ENCODE results near the gene R3HCC1L. TPM values are rescaled to one million over a fixed set of nuclear protein-coding genes. Genes with fewer than 3 reads are reported as not detected.

Gene R3HCC1L
- total RNA-seq, 2 donors from 2014 or later, result 18.4 to 24.0 TPM

DNA sequence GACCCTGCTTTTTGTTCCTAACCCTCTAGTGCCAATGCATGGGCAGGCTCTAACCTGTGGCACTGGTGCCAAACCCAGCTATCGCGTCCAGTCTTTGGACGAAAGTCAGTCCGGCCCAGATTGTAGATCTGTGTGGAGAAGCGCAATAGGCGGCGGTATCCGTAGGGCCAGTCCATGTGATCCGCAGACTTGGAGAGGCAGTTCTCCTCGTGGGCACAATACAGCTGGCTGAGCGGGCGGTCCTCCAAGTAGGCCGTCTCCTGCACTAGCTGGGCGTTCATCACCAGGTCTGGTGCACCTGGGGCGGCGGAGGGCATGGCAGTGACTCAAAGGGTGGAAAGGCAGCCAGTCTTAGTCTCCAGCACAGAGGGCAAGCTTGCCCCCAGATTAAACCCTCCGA, 119.0 kb downstream of the R3HCC1L start:
- Mint-ChIP-seq H3K36me3 (ENCODE audit: insufficient read depth in 2 of 2) (no peaks in the 10 kb centered on the region), H3K4me3 (no peak overlapping the region), H3K4me1 (ENCODE audit: low read depth) (no peaks in the 10 kb centered on the region), H3K27me3 (ENCODE audit: low read depth) (no peaks in the 10 kb centered on the region), H3K27ac (no peak overlapping the region), H3K9me3 (no peaks in the 10 kb centered on the region)
- ATAC-seq (replicated peaks in 1 of 2), result no peak
- DNase-seq, result no peak

DNA sequence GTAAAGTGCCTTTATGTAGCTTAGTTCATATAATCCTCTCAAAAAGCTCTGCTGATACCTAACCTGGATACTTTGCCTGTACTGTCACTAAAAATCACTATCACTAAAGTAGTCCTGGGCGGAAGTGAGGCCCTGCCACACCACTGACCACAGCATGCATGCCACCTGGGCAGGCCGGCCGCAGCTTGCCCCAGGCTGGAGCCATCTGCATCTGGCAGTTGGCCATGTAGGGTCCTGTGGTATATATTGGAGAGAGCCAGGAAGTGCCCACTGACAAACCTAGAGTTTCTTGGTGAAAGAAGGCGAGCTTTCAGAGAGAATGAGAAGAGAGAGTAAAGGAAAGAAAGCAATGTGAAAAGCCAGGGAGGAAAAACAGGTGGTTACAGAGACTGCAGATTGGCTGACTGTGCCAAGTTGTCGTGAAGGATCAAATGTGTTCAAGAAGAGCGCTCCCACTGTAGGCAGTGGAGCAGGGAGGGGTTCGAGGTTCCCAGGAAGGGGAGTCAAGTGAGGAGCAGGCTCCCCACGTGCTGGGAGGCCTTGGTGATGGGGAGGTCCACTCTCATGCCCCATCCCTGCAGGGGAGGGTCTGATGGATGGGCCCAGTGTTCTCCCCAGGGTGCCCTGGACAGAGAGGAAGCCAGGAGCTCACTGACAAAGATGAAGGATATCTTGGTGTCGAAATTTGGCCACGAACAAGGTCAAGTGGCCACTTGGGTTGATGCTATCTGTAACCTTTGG, 119.9 kb downstream of the R3HCC1L start:
- Mint-ChIP-seq H3K36me3 (ENCODE audit: insufficient read depth in 2 of 2) (no peaks in the 10 kb centered on the region), H3K27me3 (ENCODE audit: low read depth) (no peaks in the 10 kb centered on the region), H3K27ac (no peak overlapping the region), H3K4me3 (no peak overlapping the region), H3K4me1 (ENCODE audit: low read depth) (no peaks in the 10 kb centered on the region), H3K9me3 (no peaks in the 10 kb centered on the region)
- no peak for ATAC-seq (replicated peaks in 1 of 2)
- DNase-seq, result no peak

DNA sequence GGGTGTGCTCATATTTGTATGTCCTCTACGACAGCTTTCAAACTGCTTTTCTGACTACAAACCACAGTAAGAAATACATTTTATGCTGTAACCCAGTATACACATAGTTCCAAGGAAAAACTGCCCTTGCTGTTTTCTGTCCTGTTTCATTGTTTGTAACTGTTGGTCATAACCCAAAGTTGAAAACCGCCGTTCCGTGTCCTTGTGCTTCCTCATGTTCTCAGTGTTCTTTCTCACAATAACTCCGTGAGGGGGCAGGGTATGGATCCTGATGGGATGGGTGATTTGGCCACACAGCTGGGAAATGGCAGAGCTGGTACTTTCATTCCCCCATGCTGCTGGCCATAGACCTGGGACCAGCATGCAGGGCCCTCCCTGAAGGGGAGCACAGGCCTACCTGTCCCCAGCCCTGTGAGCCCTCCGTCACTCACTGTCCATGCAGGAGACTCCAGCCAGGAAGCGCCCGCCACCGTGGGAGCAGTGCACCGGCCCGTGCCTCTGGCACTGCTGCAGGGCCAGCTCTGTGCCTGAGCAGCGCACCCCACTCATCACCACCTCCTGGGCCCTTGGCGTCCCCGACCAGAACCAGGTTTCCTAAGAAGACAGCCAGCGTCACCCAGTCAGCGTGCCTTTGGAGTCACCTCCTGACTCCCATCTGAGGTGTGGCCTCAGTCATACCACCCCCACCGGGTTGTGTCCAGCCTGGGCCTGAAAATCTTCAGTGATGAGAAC, 120.9 kb downstream of the R3HCC1L start:
- ATAC-seq (replicated peaks in 1 of 2), result no peak
- DNase-seq, result no peak
- no peaks in the 10 kb centered on the region for H3K36me3 Mint-ChIP-seq (ENCODE audit: insufficient read depth in 2 of 2)
- no peak overlapping the region for H3K4me3 Mint-ChIP-seq
- no peaks in the 10 kb centered on the region for H3K27me3 Mint-ChIP-seq (ENCODE audit: low read depth)
- H3K27ac Mint-ChIP-seq, result no peak overlapping the region
- no peaks in the 10 kb centered on the region for H3K4me1 Mint-ChIP-seq (ENCODE audit: low read depth)
- no peaks in the 10 kb centered on the region for H3K9me3 Mint-ChIP-seq

DNA sequence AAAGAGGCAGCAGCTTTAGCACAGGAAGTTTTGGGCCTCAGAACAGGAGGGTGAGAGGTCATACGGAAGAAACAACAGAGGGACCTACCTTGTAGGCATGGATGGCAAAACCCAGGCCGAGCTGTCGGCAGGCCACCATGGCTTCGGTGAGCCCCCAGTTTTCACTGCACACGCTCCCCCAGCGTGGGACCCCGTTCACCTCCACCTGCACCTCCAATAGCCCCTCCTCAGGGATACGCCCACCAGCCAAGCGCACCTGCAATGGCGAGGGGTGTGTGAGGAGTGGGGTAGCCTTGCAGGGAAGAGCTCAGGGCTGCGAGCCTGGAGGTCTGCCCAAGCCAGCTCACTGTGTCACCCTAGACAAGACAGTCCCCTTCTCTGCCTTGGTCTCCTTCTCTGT, 122.2 kb downstream of the R3HCC1L start:
- Mint-ChIP-seq H3K36me3 (ENCODE audit: insufficient read depth in 2 of 2) (no peaks in the 10 kb centered on the region), H3K4me3 (no peak overlapping the region), H3K4me1 (ENCODE audit: low read depth) (no peaks in the 10 kb centered on the region), H3K27ac (no peak overlapping the region), H3K27me3 (ENCODE audit: low read depth) (no peaks in the 10 kb centered on the region), H3K9me3 (no peaks in the 10 kb centered on the region)
- DNase-seq (no peak), ATAC-seq (replicated peaks in 1 of 2) (no peak)

DNA sequence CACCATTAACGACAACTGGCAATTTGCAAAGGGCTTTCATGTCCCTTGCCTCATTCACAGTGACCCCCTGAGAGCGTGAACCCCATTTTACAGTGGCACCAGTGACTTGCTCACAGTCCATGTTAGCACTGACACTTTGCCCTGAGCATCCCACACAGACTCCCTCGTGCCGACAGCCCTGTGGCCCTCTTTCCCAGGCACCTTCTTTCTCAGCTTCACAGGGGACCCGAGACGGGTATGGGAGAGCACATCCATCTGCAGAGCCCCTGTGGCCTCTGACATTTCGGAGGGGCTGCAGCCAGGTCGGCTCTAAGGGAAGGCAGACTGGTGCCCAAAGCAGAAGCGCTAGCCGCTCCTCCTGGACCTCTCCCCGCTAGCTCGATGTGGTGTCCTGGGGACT, 122.7 kb downstream of the R3HCC1L start:
- Mint-ChIP-seq H3K4me3 (no peak overlapping the region), H3K27me3 (ENCODE audit: low read depth) (no peaks in the 10 kb centered on the region), H3K36me3 (ENCODE audit: insufficient read depth in 2 of 2) (no peaks in the 10 kb centered on the region), H3K27ac (no peak overlapping the region), H3K9me3 (no peaks in the 10 kb centered on the region), H3K4me1 (ENCODE audit: low read depth) (no peaks in the 10 kb centered on the region)
- ATAC-seq (replicated peaks in 1 of 2) (no peak), DNase-seq (no peak)

DNA sequence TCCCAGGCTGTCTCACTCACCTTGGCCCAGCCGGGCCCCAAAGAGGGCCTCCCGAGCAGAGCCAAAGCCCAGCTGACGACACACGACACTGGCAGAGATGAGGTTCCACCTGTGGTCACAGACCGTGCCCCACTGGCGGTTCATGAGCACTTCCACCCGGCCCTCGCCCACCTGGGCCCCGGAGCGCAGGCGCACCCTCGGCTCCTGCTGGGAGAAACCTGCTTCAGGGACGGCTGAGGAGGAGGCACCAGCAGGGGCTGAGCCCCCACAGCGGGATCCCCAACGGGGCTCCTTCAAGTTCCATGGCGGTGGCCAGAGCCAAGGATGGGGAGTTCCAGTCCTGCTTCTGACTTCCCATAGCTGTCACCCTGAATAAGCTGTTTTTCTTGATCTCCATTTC, 123.5 kb downstream of the R3HCC1L start:
- no peak for DNase-seq
- no peaks in the 10 kb centered on the region for H3K27me3 Mint-ChIP-seq (ENCODE audit: low read depth)
- ATAC-seq (replicated peaks in 1 of 2), result no peak
- no peak overlapping the region for H3K4me3 Mint-ChIP-seq
- H3K4me1 Mint-ChIP-seq (ENCODE audit: low read depth), result no peaks in the 10 kb centered on the region
- H3K27ac Mint-ChIP-seq, result no peak overlapping the region
- no peaks in the 10 kb centered on the region for H3K9me3 Mint-ChIP-seq
- no peaks in the 10 kb centered on the region for H3K36me3 Mint-ChIP-seq (ENCODE audit: insufficient read depth in 2 of 2)

DNA sequence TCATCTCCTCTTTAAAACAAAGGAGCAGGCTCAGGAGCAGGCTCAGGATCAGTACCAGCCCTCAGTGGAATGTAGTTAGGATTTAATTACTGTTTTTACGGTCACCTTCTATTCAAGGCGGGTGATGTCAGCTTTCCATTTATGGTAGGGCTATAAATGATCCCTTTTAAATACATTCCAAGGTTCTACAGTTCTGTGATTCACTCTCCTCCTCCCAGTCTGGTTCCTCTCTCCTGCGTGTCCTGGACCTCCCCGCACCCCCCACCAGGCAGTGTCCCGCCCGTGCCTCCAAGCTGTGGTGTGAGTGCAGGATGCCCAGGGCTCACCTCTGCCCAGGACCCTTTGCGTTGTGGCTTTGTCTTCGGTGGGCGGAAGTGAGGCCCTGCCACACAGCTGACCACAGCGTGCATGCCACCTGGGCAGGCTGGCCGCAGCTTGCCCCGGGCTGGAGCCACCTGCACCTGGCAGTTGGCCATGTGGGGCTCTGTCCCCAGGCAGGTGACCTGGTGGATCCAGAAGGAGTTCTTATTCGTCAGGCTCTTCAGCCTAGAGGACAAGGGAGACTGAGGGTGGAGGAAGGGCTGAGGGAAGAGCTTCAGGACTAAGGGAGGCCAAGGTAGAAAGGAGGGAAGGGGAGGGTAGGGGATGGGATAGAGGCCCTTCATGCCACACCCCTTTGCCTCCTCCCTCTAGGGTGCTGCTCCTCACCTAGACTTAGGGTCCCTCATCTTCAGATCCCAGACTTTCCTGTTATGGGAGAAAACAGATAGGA, 124.4 kb downstream of the R3HCC1L start:
- ATAC-seq (replicated peaks in 1 of 2) (no peak), DNase-seq (no peak)
- Mint-ChIP-seq H3K27me3 (ENCODE audit: low read depth) (no peaks in the 10 kb centered on the region), H3K4me3 (no peak overlapping the region), H3K9me3 (no peaks in the 10 kb centered on the region), H3K4me1 (ENCODE audit: low read depth) (no peaks in the 10 kb centered on the region), H3K27ac (no peak overlapping the region), H3K36me3 (ENCODE audit: insufficient read depth in 2 of 2) (no peaks in the 10 kb centered on the region)

DNA sequence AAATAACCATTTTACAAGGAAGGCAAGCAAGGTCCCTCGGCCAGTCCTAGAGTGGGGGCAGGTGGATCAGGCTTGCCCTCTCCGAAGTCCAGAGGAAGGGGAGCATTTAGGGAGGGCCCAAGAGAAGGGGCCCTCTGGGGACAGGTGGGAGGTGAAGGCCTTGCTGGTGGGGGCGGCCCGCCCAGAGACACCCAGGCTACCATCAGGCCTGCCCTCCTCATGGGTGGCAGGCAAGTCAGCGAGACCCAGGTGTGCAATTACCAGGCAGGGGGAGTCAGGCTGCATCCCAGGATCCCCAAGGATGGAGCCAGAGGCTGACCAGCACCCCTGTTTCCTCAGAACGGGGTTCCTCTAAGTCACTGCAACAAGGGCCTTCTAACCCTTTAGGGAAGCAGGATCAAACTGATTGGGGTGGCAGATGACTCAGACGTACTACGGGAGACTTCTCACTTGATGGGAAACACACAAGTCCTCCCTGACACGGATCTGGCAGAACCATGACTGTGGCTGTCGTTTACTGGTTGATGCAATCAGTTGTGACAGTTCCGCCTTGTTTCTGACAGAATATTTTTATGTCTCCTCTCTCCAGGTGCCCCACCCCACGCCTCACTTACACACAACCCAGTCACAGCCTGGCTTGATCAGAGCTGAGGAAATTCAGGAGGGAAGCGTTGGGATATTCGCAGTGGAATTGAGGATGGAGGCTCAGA, 125.3 kb downstream of the R3HCC1L start:
- DNase-seq (no peak), ATAC-seq (replicated peaks in 1 of 2) (no peak)
- Mint-ChIP-seq H3K27ac (no peak overlapping the region), H3K4me3 (no peak overlapping the region), H3K4me1 (ENCODE audit: low read depth) (no peaks in the 10 kb centered on the region), H3K36me3 (ENCODE audit: insufficient read depth in 2 of 2) (no peaks in the 10 kb centered on the region), H3K9me3 (no peaks in the 10 kb centered on the region), H3K27me3 (ENCODE audit: low read depth) (no peaks in the 10 kb centered on the region)

DNA sequence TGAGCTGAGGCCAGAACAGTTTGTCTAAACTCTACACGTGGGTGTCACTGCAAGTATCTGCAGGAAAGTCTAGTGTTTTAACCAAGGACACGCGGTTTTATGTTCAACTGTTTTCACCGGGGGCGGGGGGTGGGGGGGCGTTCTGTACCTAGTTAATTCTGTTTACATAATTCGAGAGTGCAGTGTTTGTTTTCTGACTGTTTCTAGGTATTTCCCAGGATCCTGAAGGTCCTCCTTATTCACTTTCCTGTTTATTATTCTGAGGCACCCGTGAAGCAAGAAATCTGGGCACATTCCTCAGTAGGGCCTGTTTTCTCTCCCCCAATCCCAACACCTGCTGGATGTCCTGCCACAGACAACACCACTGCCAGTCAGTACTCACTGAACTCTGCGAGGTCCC, 125.9 kb downstream of the R3HCC1L start:
- H3K36me3 Mint-ChIP-seq (ENCODE audit: insufficient read depth in 2 of 2), result no peaks in the 10 kb centered on the region
- no peak overlapping the region for H3K27ac Mint-ChIP-seq
- H3K4me1 Mint-ChIP-seq (ENCODE audit: low read depth), result no peaks in the 10 kb centered on the region
- H3K9me3 Mint-ChIP-seq, result no peaks in the 10 kb centered on the region
- DNase-seq (no peak), ATAC-seq (replicated peaks in 1 of 2) (no peak)
- no peak overlapping the region for H3K4me3 Mint-ChIP-seq
- H3K27me3 Mint-ChIP-seq (ENCODE audit: low read depth), result no peaks in the 10 kb centered on the region

DNA sequence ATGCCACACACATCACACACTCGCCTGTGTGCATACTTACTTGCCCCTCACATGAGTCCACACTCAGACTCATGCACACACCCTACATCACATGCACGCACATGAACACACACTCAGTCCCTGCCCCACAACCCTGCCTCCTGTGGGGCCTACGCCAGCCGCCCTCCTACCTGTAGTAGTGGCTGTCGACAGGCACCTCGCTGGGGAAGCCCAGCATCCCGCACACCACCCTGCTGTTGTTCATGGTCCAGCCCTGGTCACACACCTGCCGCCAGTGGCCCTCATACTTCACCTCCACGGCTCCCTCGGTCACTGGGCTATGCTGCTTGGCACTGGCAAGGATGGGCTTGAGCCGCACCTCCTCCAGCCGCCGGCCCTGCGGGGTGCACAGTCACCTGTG, 126.3 kb downstream of the R3HCC1L start:
- Mint-ChIP-seq H3K4me3 (no peak overlapping the region), H3K27ac (no peak overlapping the region), H3K36me3 (ENCODE audit: insufficient read depth in 2 of 2) (no peaks in the 10 kb centered on the region), H3K4me1 (ENCODE audit: low read depth) (no peaks in the 10 kb centered on the region), H3K9me3 (no peaks in the 10 kb centered on the region), H3K27me3 (ENCODE audit: low read depth) (peaks cover under 1% of the 10 kb centered on the region)
- ATAC-seq (replicated peaks in 1 of 2) (no peak), DNase-seq (no peak)

DNA sequence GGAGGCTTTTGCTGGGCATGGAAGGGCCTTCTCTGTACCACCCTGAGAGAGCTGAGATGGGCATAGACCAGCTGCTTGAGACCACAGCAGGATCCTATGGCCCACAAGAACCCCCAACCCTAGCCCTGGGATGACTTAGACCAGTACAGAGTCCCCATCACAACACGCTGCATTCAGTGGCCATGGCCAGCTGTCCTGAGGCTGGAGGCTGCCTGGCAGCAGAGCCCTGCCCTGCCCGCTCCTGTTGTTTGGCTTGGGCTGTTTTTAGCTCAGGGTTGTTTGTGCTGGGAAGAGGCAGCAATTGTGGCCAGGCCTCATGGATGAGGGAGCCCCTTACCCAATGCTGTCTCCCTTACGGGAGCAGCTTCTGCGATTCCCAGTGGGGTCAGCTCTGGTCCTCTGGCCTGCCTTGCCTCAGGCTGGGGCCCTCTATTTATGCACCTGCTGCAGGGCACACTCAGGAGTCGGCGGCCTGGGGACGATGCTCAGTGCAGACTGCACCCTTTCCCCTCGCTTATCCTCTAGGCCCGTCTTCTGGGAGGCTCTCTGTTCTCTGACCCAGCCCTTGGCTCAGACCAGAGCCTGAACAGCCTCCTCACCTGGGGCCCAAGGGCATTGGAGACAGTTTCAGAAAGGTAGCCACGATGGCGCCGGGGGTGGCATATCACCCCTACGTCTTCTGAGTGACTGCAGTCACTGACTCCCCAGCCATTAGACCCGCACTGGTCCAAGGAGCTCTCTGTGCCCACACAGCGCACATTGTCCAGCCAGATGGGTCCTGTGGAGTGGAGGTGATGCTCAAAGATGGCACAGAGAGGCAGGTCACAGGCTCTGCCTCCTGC, 127.2 kb downstream of the R3HCC1L start:
- no peaks in the 10 kb centered on the region for H3K4me1 Mint-ChIP-seq (ENCODE audit: low read depth)
- no peaks in the 10 kb centered on the region for H3K9me3 Mint-ChIP-seq
- DNase-seq (no peak), ATAC-seq (replicated peaks in 1 of 2) (no peak)
- no peak overlapping the region for H3K4me3 Mint-ChIP-seq
- no peaks in the 10 kb centered on the region for H3K36me3 Mint-ChIP-seq (ENCODE audit: insufficient read depth in 2 of 2)
- no peak overlapping the region for H3K27ac Mint-ChIP-seq
- peaks cover 10% of the 10 kb centered on the region for H3K27me3 Mint-ChIP-seq (ENCODE audit: low read depth)

DNA sequence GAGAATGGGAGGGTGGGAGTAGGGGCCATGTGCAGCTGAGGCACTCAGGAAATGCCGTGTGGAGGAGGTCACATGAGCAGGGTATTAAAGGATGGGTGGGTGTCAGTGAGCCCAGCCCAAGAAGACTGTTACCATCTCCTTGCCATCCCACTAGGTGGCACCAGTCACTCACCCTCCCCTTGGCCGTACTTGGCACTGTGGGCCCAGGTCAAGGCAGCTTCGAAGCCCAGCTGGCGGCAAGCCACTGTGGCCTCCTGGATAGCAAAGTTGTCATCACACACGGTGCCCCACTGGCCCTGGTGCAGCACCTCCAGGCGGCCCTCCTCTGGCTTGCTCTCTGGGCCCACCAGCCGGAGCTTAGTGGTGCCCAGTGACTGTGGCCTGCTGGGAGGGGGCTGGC, 128.1 kb downstream of the R3HCC1L start:
- ATAC-seq (replicated peaks in 1 of 2) (peak; percentile 29 to 35), DNase-seq (no peak)
- Mint-ChIP-seq H3K27ac (no peak overlapping the region), H3K4me1 (ENCODE audit: low read depth) (no peaks in the 10 kb centered on the region), H3K4me3 (no peak overlapping the region), H3K36me3 (ENCODE audit: insufficient read depth in 2 of 2) (no peaks in the 10 kb centered on the region), H3K9me3 (no peaks in the 10 kb centered on the region), H3K27me3 (ENCODE audit: low read depth) (peaks cover 19% of the 10 kb centered on the region)
